ENCODE results near the gene PLAC8. TPM values are rescaled to one million over a fixed set of nuclear protein-coding genes. Genes with fewer than 3 reads are reported as not detected.

PLAC8 gene
- total RNA-seq, 3 donors from 2014 or later: 1.1 to 7.9 (median 4.5) TPM

DNA sequence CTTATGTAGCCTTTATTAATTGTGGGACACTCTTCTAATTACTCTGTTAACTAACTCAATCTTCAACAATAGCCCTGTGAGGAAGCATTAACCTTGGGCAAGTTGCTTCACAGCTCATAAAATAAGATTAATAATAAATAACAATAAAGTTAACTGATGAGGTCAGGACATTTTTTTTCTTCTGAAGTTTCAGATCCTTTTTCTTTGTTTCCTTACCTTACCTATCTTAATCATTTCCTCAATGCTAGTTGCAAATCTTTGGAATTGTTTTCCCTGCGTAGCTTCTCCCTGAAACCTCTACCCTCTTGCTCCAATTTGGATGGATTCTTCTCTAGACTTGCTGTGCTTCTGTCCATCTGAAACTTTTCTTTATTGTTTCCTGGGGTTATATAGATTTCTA is 17.5 kb upstream of the PLAC8 start:
- DNase-seq (ENCODE audit: low spot score in 2 of 2): no peak
- Histone ChIP-seq H3K36me3 (no peaks in the 10 kb centered on the region), H3K27me3 (no peaks in the 10 kb centered on the region), H3K4me1 (no peaks in the 10 kb centered on the region), H3K4me3 (no peak overlapping the region), H3K9me3 (peaks cover 0 to 8% of the 10 kb centered on the region in 2 donors), H3K27ac (no peak overlapping the region)
- TF ChIP-seq POLR2AphosphoS5 (IDR thresholded peaks at IDR 0.05): no peak
- TF ChIP-seq, protein P1, sequence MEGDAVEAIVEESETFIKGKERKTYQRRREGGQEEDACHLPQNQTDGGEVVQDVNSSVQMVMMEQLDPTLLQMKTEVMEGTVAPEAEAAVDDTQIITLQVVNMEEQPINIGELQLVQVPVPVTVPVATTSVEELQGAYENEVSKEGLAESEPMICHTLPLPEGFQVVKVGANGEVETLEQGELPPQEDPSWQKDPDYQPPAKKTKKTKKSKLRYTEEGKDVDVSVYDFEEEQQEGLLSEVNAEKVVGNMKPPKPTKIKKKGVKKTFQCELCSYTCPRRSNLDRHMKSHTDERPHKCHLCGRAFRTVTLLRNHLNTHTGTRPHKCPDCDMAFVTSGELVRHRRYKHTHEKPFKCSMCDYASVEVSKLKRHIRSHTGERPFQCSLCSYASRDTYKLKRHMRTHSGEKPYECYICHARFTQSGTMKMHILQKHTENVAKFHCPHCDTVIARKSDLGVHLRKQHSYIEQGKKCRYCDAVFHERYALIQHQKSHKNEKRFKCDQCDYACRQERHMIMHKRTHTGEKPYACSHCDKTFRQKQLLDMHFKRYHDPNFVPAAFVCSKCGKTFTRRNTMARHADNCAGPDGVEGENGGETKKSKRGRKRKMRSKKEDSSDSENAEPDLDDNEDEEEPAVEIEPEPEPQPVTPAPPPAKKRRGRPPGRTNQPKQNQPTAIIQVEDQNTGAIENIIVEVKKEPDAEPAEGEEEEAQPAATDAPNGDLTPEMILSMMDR (IDR thresholded peaks at IDR 0.05): no peak
- no peak for TF ChIP-seq POLR2A (IDR thresholded peaks at IDR 0.05)
- intact Hi-C loops (cut with DNase I; ENCODE audit: low total_unique reads): no loop called here

DNA sequence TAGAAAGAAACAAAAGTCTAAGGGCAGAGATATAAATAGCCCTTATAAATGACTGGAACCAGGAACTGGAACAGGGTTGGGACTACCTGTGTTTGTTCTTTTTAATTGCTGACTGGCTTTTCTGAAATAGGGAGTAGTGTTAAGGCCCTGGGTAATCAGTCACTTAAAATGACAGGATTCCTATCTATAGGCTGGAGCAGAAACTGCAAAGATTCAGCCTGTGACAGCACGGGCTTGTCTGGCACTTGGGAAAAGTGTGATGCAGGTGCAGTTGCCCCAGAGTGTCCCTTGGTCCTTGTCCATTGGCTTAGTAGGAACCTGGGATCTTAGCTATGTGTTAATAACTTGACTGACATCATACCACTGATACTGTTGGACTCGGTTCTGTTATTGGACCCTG is 14.7 kb upstream of the PLAC8 start:
- no peaks in the 10 kb centered on the region for H3K36me3 ChIP-seq
- TF ChIP-seq, protein P1 (IDR thresholded peaks at IDR 0.05): no peak
- TF ChIP-seq POLR2A (IDR thresholded peaks at IDR 0.05): no peak
- TF ChIP-seq POLR2AphosphoS5 (IDR thresholded peaks at IDR 0.05): no peak
- H3K27ac ChIP-seq: no peak overlapping the region
- no peak for DNase-seq (ENCODE audit: low spot score in 2 of 2)
- intact Hi-C loops (cut with DNase I; ENCODE audit: low total_unique reads): no loop called here
- no peaks in the 10 kb centered on the region for H3K4me1 ChIP-seq
- H3K9me3 ChIP-seq: no peaks in the 10 kb centered on the region
- no peaks in the 10 kb centered on the region for H3K27me3 ChIP-seq
- H3K4me3 ChIP-seq: no peak overlapping the region

DNA sequence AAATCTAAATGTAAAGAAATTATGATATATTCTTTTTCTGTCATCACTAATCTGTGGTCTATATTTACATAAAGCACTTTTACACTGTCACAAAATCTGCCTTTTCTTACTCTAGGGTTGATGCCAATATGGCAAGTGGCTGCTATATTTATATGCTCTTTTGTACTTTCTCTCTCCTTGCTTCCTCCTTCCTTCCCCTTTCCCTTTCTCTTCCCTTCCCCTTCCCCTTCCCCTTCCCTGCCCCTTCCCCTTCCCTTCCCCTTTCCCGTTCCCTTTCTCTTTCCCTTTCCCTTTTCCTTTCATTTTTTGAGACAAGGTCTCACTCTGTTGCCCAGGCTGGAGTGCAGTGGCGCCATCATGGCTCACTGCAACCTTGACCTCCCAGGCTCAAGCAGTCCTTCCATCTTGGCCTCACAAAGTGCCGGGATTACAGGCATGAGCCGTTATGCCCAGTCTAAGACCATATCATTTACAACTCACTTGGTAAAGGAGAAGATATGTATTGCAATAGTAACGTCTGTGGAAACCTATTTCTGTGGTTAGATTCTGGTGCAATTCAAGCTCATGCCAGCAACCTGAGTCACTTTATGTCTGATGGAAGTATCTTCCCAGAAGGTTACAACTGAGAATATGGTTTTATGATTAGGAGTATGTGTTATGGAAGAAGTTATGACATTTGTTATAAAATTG is 13.9 kb upstream of the PLAC8 start:
- no peak for DNase-seq (ENCODE audit: low spot score in 2 of 2)

DNA sequence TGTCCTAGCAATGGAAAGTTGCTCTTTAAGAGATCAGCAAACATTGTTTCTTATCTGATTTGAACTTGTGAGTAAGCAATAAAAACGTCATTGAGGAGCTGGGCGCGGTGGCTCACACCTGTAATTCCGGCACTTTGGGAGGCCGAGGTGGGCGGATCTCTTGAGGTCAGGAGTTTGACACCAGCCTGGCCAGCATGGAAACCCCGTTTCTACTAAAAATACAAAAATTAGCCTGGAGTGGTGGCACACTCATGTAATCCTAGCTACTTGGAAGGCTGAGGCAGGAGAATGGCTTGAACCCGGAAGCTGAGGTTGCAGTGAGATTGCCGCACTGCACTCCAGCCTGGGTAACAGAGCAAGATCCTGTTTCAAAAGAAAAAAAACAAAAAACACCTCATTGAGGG is 11.2 kb upstream of the PLAC8 start:
- Histone ChIP-seq H3K27me3 (no peaks in the 10 kb centered on the region), H3K9me3 (peaks cover 0 to 5% of the 10 kb centered on the region in 2 donors), H3K4me1 (no peaks in the 10 kb centered on the region), H3K36me3 (no peaks in the 10 kb centered on the region), H3K27ac (no peak overlapping the region), H3K4me3 (no peak overlapping the region)
- intact Hi-C loops (cut with DNase I; ENCODE audit: low total_unique reads): no loop called here
- TF ChIP-seq POLR2AphosphoS5 (IDR thresholded peaks at IDR 0.05): no peak
- TF ChIP-seq POLR2A (IDR thresholded peaks at IDR 0.05): no peak
- TF ChIP-seq, protein P1 (IDR thresholded peaks at IDR 0.05): no peak
- DNase-seq (ENCODE audit: low spot score in 2 of 2): no peak

More for the DNA sequence above, 13.9 kb upstream of the PLAC8 start:
- Histone ChIP-seq H3K4me1 (no peaks in the 10 kb centered on the region), H3K27me3 (no peaks in the 10 kb centered on the region), H3K36me3 (no peaks in the 10 kb centered on the region), H3K27ac (no peak overlapping the region), H3K4me3 (no peak overlapping the region), H3K9me3 (no peaks in the 10 kb centered on the region)
- TF ChIP-seq, protein P1 (IDR thresholded peaks at IDR 0.05): no peak
- TF ChIP-seq POLR2AphosphoS5 (IDR thresholded peaks at IDR 0.05) (no peak), POLR2A (IDR thresholded peaks at IDR 0.05) (no peak)
- intact Hi-C loops (cut with DNase I; ENCODE audit: low total_unique reads): no loop called here

DNA sequence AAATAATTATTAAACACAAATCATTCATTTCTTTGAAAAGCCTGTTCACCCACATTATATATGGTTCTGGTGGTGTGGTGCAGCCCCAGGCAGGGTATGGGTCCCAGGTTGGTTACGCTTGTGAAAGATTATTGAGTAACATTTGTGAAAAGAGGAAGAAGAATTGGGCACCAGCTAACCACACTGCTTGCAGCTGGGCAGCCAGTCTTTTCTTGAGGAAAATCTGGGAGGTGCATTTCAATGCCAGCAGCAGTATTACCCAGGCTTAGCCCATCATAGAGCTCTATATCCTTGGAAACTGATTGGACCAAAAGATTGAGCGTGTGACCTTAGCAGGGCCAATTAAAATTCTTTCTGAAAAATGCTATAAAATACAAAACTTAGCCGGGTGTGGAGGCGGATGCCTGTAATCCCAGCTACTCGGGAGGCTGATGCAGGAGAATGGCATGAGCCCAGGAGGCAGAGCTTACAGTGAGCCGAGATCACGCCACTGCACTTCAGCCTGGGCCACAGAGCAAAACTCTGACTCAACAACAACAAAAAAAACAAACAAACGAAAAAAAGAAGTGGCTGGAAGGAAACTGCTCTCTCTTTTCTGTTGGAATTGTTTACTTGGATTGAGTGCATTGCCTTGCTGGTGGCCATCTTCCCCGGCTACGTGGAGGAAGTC is 9.7 kb upstream of the PLAC8 start:
- no peak for DNase-seq (ENCODE audit: low spot score in 2 of 2)
- H3K27ac ChIP-seq: no peak overlapping the region
- intact Hi-C loops (cut with DNase I; ENCODE audit: low total_unique reads): no loop called here

More for the DNA sequence above, 9.7 kb upstream of the PLAC8 start:
- H3K9me3 ChIP-seq: peaks cover 0 to 5% of the 10 kb centered on the region in 2 donors
- H3K36me3 ChIP-seq: no peaks in the 10 kb centered on the region
- no peak overlapping the region for H3K4me3 ChIP-seq
- TF ChIP-seq POLR2AphosphoS5 (IDR thresholded peaks at IDR 0.05) (no peak), POLR2A (IDR thresholded peaks at IDR 0.05) (no peak)
- TF ChIP-seq, protein P1 (IDR thresholded peaks at IDR 0.05): no peak
- no peaks in the 10 kb centered on the region for H3K4me1 ChIP-seq
- H3K27me3 ChIP-seq: no peaks in the 10 kb centered on the region
